ENCODE results near the gene ISLR. TPM values are rescaled to one million over a fixed set of nuclear protein-coding genes. Genes with fewer than 3 reads are reported as not detected.

The ISLR gene
- total and polyA plus RNA-seq, 9 of the 15 experiments (the other 6 are each of a cell fraction or from before 2014, with no cell fraction given): not detected

DNA sequence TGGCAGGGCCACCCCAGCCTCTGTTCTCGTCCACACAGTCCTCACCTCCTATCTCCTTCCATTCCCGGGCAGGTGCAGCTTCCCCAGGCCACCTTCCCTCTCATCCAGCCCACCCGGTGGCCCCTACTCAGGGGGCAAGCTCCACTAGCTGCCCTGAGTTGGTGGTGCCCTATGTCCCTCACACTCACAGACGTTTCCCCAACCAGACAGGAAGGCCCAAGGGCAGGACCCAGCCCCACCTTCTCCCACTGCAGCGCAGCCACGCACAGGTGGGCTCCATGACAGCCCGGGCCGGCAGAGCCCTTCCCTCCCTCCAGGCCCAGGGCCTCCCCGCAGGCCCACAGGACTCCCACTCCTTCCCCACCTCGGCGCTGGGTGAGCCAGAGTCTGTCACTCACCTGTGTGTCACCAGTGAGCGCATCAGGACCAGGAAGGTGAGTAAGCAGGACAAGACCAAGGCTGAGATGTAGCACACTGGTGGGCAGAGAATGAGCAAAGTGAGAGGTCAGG lies 11.1 kb downstream of the ISLR start:
- WGBS (ENCODE audit: insufficient coverage, low coverage, missing lambda C conversion rate): 0% methylated on average over 12 of the region's 12 CpGs
- Histone ChIP-seq H3K79me2 (ENCODE audit: control insufficient read depth, insufficient read depth, low read length) (no peaks in the 10 kb centered on the region), H2AFZ (ENCODE audit: low read depth, low read length) (no peak overlapping the region), H3K27ac (ENCODE audit: extremely low read depth, low read depth, low read length) (no peak overlapping the region), H3K27me3 (ENCODE audit: control insufficient read depth in 2 of 2, insufficient read depth in 2 of 2, low read length in 2 of 2) (peaks cover 2 to 53% of the 10 kb centered on the region in 2 experiments; a peak in 4 of 5 replicates), H3K36me3 (ENCODE audit: control insufficient read depth, insufficient read depth, low read length) (no peaks in the 10 kb centered on the region), H3K9me3 (replicated peaks; ENCODE audit: control insufficient read depth, insufficient read depth, low read depth, low read length) (no peaks in the 10 kb centered on the region), H3K4me2 (ENCODE audit: insufficient read depth, low read length) (no peak overlapping the region), H3K4me3 (no peak overlapping the region), H3K9me1 (ENCODE audit: control insufficient read depth, insufficient read depth, low read length) (no peaks in the 10 kb centered on the region), H4K20me1 (replicated peaks; ENCODE audit: control insufficient read depth, insufficient read depth, low read length) (0 out of 2 replicates have a peak, but pooled peaks cover 6% of the 10 kb centered on the region), H3K4me1 (replicated peaks in 1 of 2; ENCODE audit: control insufficient read depth in 2 of 2, insufficient read depth in 2 of 2, low read length in 2 of 2) (peaks cover 0 to 5% of the 10 kb centered on the region in 2 experiments; a peak in 1 of 5 replicates), H3K9ac (ENCODE audit: insufficient read depth in 1 of 2, low read depth in 2 of 2, low read length in 2 of 2) (no peak overlapping the region; a peak in 1 of 4 replicates)
- TF ChIP-seq CBX2 (IDR thresholded peaks at IDR 0.05; ENCODE audit: insufficient read depth, low read length, poor library complexity, severe bottlenecking) (no peak), ZBTB1 (CRISPR knock-in tag; IDR thresholded peaks at IDR 0.05; ENCODE audit: borderline replicate concordance, low read depth) (no peak), ZC3H8 (IDR thresholded peaks at IDR 0.05) (no peak)
- CTCF ChIA-PET (ENCODE audit: low intra/inter-chr PET ratio): no interaction called here
- in situ Hi-C loops (cut with MboI): no loop called here
- FAIRE-seq: no peak
- no peak for DNase-seq (ENCODE audit: extremely low read depth in 1 of 4, low spot score in 3 of 4)
- BruUV-seq (replicated peaks): no TSS peak
- ATAC-seq: no peak
- intact Hi-C loops (cut with micrococcal nuclease): no loop called here
- POLR2A ChIA-PET: interaction anchor here (0.6 kb wide), 1 partner anchor 10 kb away, joined by 3 read pairs; no protein-coding TSS in a partner anchor

DNA sequence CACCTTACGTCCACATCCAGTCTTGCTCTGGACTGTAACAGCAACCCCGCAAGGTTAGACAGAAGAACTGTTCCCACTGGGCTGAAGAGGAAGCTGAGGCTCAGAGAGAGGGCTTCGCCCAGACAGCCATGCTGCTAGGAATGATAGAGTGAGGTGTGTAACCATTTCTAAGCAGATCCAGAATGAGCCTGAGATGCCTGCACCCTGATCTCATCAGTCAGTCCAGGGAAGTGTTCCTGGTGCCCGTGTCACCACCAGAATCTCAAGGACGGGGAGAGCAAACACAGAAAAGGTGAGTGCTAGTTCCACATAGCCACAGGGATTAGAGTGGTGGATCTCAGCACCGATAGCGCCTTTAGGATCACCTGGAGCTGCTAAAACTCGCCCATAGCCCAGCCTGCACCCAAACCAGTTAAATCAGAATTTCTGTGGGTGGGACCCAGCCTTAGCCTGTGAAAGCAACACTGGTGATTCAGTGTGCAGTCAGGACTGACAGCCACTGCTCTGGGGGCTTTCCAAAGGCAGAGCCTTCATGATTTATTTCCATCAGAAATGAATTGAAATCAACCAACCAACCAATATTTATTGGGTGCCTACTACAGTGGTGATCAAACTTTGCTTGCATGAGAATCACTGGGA lies 12.3 kb downstream of the ISLR start:
- ChIA-PET CTCF (ENCODE audit: low intra/inter-chr PET ratio) (no interaction called here), POLR2A (interaction anchor here (0.7 kb wide), 1 partner anchor 206 kb away, joined by 3 read pairs; no protein-coding TSS in a partner anchor)
- Histone ChIP-seq H4K20me1 (replicated peaks; ENCODE audit: control insufficient read depth, insufficient read depth, low read length) (0 out of 2 replicates have a peak, but pooled peaks cover 6% of the 10 kb centered on the region), H2AFZ (ENCODE audit: low read depth, low read length) (no peak overlapping the region), H3K36me3 (ENCODE audit: control insufficient read depth, insufficient read depth, low read length) (no peaks in the 10 kb centered on the region), H3K9ac (ENCODE audit: insufficient read depth in 1 of 2, low read depth in 2 of 2, low read length in 2 of 2) (no peak overlapping the region), H3K4me2 (ENCODE audit: insufficient read depth, low read length) (no peak overlapping the region), H3K79me2 (ENCODE audit: control insufficient read depth, insufficient read depth, low read length) (no peaks in the 10 kb centered on the region), H3K4me3 (no peak overlapping the region), H3K9me1 (ENCODE audit: control insufficient read depth, insufficient read depth, low read length) (no peaks in the 10 kb centered on the region), H3K27ac (ENCODE audit: extremely low read depth, low read depth, low read length) (no peak overlapping the region), H3K9me3 (replicated peaks; ENCODE audit: control insufficient read depth, insufficient read depth, low read depth, low read length) (no peaks in the 10 kb centered on the region), H3K27me3 (ENCODE audit: control insufficient read depth in 2 of 2, insufficient read depth in 2 of 2, low read length in 2 of 2) (peaks cover 0 to 46% of the 10 kb centered on the region in 2 experiments; a peak in 4 of 5 replicates), H3K4me1 (replicated peaks in 1 of 2; ENCODE audit: control insufficient read depth in 2 of 2, insufficient read depth in 2 of 2, low read length in 2 of 2) (peaks cover 0 to 5% of the 10 kb centered on the region in 2 experiments; a peak in 1 of 5 replicates)
- WGBS (ENCODE audit: insufficient coverage, low coverage, missing lambda C conversion rate): 0% methylated on average over 8 of the region's 8 CpGs
- BruUV-seq (replicated peaks): no TSS peak
- no peak for ATAC-seq
- intact Hi-C loops (cut with micrococcal nuclease) (no loop called here), in situ Hi-C loops (cut with MboI) (no loop called here)
- DNase-seq (ENCODE audit: extremely low read depth in 1 of 4, low spot score in 3 of 4): no peak
- no peak for FAIRE-seq
- TF ChIP-seq HMGN3 (IDR thresholded peaks at IDR 0.05; ENCODE audit: borderline replicate concordance, extremely low read depth, insufficient read length, low read depth, low read length) (no peak), ZNF217 (CRISPR knock-in tag; IDR thresholded peaks at IDR 0.05) (no peak), GATA2 (CRISPR knock-in tag; IDR thresholded peaks at IDR 0.05) (no peak), ESRRA (IDR thresholded peaks at IDR 0.05; ENCODE audit: borderline replicate concordance, low read depth) (no peak), ZKSCAN8 (CRISPR knock-in tag; IDR thresholded peaks at IDR 0.05) (no peak), MAFK (IDR thresholded peaks at IDR 0.05; ENCODE audit: low read length) (no peak)
- TF ChIP-seq, protein P1, sequence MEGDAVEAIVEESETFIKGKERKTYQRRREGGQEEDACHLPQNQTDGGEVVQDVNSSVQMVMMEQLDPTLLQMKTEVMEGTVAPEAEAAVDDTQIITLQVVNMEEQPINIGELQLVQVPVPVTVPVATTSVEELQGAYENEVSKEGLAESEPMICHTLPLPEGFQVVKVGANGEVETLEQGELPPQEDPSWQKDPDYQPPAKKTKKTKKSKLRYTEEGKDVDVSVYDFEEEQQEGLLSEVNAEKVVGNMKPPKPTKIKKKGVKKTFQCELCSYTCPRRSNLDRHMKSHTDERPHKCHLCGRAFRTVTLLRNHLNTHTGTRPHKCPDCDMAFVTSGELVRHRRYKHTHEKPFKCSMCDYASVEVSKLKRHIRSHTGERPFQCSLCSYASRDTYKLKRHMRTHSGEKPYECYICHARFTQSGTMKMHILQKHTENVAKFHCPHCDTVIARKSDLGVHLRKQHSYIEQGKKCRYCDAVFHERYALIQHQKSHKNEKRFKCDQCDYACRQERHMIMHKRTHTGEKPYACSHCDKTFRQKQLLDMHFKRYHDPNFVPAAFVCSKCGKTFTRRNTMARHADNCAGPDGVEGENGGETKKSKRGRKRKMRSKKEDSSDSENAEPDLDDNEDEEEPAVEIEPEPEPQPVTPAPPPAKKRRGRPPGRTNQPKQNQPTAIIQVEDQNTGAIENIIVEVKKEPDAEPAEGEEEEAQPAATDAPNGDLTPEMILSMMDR (IDR thresholded peaks at IDR 0.05 in 2 of 3, conservative IDR thresholded peaks at IDR 0.05 in 1 of 3; ENCODE audit: insufficient read depth in 2 of 3, low read depth in 1 of 3, low read length in 3 of 3): no peak
- TF ChIP-seq, protein P2, sequence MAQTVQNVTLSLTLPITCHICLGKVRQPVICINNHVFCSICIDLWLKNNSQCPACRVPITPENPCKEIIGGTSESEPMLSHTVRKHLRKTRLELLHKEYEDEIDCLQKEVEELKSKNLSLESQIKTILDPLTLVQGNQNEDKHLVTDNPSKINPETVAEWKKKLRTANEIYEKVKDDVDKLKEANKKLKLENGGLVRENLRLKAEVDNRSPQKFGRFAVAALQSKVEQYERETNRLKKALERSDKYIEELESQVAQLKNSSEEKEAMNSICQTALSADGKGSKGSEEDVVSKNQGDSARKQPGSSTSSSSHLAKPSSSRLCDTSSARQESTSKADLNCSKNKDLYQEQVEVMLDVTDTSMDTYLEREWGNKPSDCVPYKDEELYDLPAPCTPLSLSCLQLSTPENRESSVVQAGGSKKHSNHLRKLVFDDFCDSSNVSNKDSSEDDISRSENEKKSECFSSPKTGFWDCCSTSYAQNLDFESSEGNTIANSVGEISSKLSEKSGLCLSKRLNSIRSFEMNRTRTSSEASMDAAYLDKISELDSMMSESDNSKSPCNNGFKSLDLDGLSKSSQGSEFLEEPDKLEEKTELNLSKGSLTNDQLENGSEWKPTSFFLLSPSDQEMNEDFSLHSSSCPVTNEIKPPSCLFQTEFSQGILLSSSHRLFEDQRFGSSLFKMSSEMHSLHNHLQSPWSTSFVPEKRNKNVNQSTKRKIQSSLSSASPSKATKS (CRISPR knock-in tag; IDR thresholded peaks at IDR 0.05): no peak
